B cell (primary cell): Measurements from ENCODE around the gene KHK. TPM values are rescaled to one million over a fixed set of nuclear protein-coding genes. Genes with fewer than 3 reads are reported as not detected.

Experiments
- ATAC-seq: fragments of 200-7000 bp; cut with Tn5 transposase; one replicate; pipeline ENCODE4 v1.10.0; 2021; ENCODE audit warnings: low read depth, mild to moderate bottlenecking, moderate number of reproducible peaks, moderate library complexity
- CTCF ChIA-PET: fragments of 350-600 bp; sonication (Branson Sonifier 250); formaldehyde crosslinking; loops from one replicate; lab custom pipeline; 2021; ENCODE audit warnings: antibody characterized with exemption, inconsistent platforms; lab: Charles Lee
- POLR2A ChIA-PET: fragments of 350-600 bp; sonication (Branson Sonifier 250); formaldehyde crosslinking; loops from one replicate; lab custom pipeline; 2021; ENCODE audit warnings: antibody characterized with exemption; lab: Charles Lee
- DNase-seq: peaks from one replicate; pipeline ENCODE4 v3.0.0; 2013
- H2AFZ ChIP-seq: 2 replicates; pipeline ENCODE4 v1.6.1; 2012; ENCODE audit warnings: mild to moderate bottlenecking, low read depth, low read length; ENCODE audit not compliant: insufficient read depth, poor library complexity, severe bottlenecking
- H3K27ac ChIP-seq, 2 donors: 1 replicate in 1 of 2; 2 replicates in 1 of 2; pipeline ENCODE4 v1.5.1; 2012 to 2013; ENCODE audit warnings: low read length in 2 of 2, mild to moderate bottlenecking in 2 of 2, moderate library complexity in 1 of 2
- H3K27me3 ChIP-seq, 4 experiments: fragments of 200-600 bp in 1 of 4; sonication (generic) in 1 of 4; replicated peaks in 1 of 4; 1 replicate in 2 of 4; 2 replicates in 2 of 4; pipeline versions ENCODE4 v1.6.1 to v1.7.0; 2013 to 2016; ENCODE audit warnings: low read length in 3 of 4, mild to moderate bottlenecking in 2 of 4, mixed read lengths in 1 of 4, moderate library complexity in 1 of 4; ENCODE audit not compliant: insufficient read depth in 4 of 4, control insufficient read depth in 3 of 4; ENCODE audit errors: control extremely low read depth in 1 of 4
- H3K36me3 ChIP-seq, 2 experiments: replicated peaks in 1 of 2; 1 replicate in 1 of 2; 2 replicates in 1 of 2; pipeline versions ENCODE4 v1.6.1 to v1.7.1; 2013; ENCODE audit warnings: low read length in 1 of 2; ENCODE audit not compliant: insufficient read depth in 2 of 2, control insufficient read depth in 1 of 2; ENCODE audit errors: control extremely low read depth in 1 of 2, extremely low read depth in 1 of 2
- H3K4me1 ChIP-seq, 2 donors: fragments of 200-600 bp in 1 of 2; sonication (generic) in 1 of 2; 1 replicate in 1 of 2; 2 replicates in 1 of 2; pipeline versions ENCODE4 v1.5.1 to v1.6.1; 2013 to 2017; ENCODE audit warnings: low read length in 2 of 2; ENCODE audit not compliant: control insufficient read depth in 2 of 2, insufficient read depth in 2 of 2
- H3K4me2 ChIP-seq: replicated peaks from 2 replicates; pipeline ENCODE3; 2012; ENCODE audit warnings: mild to moderate bottlenecking, low read depth, low read length; ENCODE audit not compliant: poor library complexity, severe bottlenecking
- H3K4me3 ChIP-seq, 5 experiments: fragments of 200-600 bp in 1 of 5; sonication (generic) in 1 of 5; 1 replicate in 3 of 5; 2 replicates in 2 of 5; pipeline versions ENCODE4 v1.5.1 to v1.7.0; 2011 to 2016; ENCODE audit warnings: low read length in 4 of 5, mild to moderate bottlenecking in 4 of 5, low read depth in 2 of 5, control low read depth in 1 of 5, moderate library complexity in 1 of 5; ENCODE audit not compliant: insufficient read depth in 1 of 5; ENCODE audit errors: control extremely low read depth in 1 of 5, extremely low read depth in 1 of 5
- H3K79me2 ChIP-seq: fragments of 200-600 bp; sonication (generic); one replicate; pipeline ENCODE4 v1.6.0; 2016; ENCODE audit warnings: low read length; ENCODE audit not compliant: control insufficient read depth, insufficient read depth
- H3K9ac ChIP-seq: fragments of 200-600 bp; sonication (generic); 2 replicates; pipeline ENCODE4 v1.6.1; 2017; ENCODE audit warnings: mild to moderate bottlenecking, low read length, moderate library complexity
- H3K9me3 ChIP-seq, 3 donors: one replicate each; pipeline versions ENCODE4 v1.6.1 to v1.7.1; 2013; ENCODE audit warnings: low read length in 2 of 3; ENCODE audit not compliant: control insufficient read depth in 2 of 3, insufficient read depth in 1 of 3; ENCODE audit errors: control extremely low read depth in 1 of 3
- H4K20me1 ChIP-seq: 2 replicates; pipeline ENCODE4 v1.6.0; 2012; ENCODE audit warnings: mild to moderate bottlenecking, low read length; ENCODE audit not compliant: insufficient read depth, control insufficient read depth, poor library complexity, severe bottlenecking
- H3K27ac Mint-ChIP-seq: one replicate; pipeline ENCODE4 v1.8.0; 2021; ENCODE audit warnings: mixed read lengths
- H3K27me3 Mint-ChIP-seq: one replicate; pipeline ENCODE4 v1.8.0; 2021; ENCODE audit warnings: mixed read lengths
- H3K4me1 Mint-ChIP-seq: one replicate; pipeline ENCODE4 v1.8.0; 2021; ENCODE audit warnings: mixed read lengths
- H3K4me3 Mint-ChIP-seq: one replicate; pipeline ENCODE4 v1.8.0; 2021; ENCODE audit warnings: mixed read lengths
- H3K9me3 Mint-ChIP-seq: one replicate; pipeline ENCODE4 v1.8.0; 2022; ENCODE audit warnings: mixed read lengths; ENCODE audit not compliant: insufficient read depth
- CTCF ChIP-seq: fragments of 200-600 bp; IDR thresholded peaks from one replicate; pipeline ENCODE4 v1.8.0; 2022; ENCODE audit warnings: antibody characterized with exemption, mild to moderate bottlenecking
- EZH2 ChIP-seq: IDR thresholded peaks from 2 replicates; pipeline ENCODE4 v1.6.1; 2012; ENCODE audit warnings: borderline replicate concordance, low read depth, mild to moderate bottlenecking, moderate library complexity, low read length; ENCODE audit not compliant: insufficient read depth, poor library complexity, severe bottlenecking
- WGBS: methylation state at CpG from one replicate; pipeline ENCODE4 v1.1.5; 2013; ENCODE audit warnings: missing lambda C conversion rate; ENCODE audit not compliant: insufficient coverage; 5-methylcytosine and 5-hydroxymethylcytosine counted together
- intact Hi-C: fragments of 100-400 bp; cut with micrococcal nuclease; formaldehyde crosslinking; loops from one replicate; pipeline ENCODE4 v1.10.0; 2022
- polyA plus RNA-seq: library from polyadenylated mRNA; depleted of rRNA; stranded (reverse); fragments of >200 nt; gene quantifications from 2 replicates; pipeline ENCODE4 v1.2.3, GENCODE V29; 2012
- total RNA-seq, 2 donors: library from RNA; stranded (reverse); fragments of 120-200 nt in 1 of 2; gene quantifications; 1 replicate in 1 of 2; 2 replicates in 1 of 2; pipeline versions ENCODE4 v1.2.3 to v1.2.4, GENCODE V29; 2013 to 2022

KHK gene
- total and polyA plus RNA-seq, 2 donors (not counting 1 experiment from before 2014, with no cell fraction given) = 3.3 to 4.0 TPM

DNA sequence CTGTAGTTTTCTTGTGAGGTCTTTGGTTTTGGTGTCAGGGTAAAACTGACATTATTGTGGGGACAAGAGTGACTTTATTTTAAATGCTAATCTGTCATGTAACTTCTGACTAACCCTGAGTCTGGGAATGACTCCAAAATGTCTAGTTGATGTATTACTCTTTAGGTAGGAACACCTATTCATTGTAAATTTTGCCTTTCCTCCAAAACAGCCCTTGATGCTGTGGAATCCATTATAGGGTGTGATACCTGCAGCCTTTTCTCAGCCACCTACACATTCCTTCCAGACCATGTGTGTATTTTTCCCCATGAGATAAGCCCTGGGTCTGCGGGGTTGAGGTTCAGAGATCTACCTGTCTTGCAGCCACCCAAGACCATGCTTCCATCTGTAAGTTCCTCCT is 56.7 kb downstream of the KHK start:
- intact Hi-C loops = no loop called here
- ChIA-PET POLR2A (no interaction called here), CTCF (no interaction called here)
- Histone ChIP-seq H3K4me1 (no peaks in the 10 kb centered on the region), H2AFZ (no peak overlapping the region), H3K27me3 (peaks cover 0 to 8% (median 0%) of the 10 kb centered on the region in 4 experiments), H4K20me1 (no peaks in the 10 kb centered on the region), H3K27ac (no peak overlapping the region), H3K9ac (no peak overlapping the region), H3K4me3 (no peak overlapping the region), H3K9me3 (no peaks in the 10 kb centered on the region), H3K4me2 (no peak overlapping the region), H3K36me3 (no peaks in the 10 kb centered on the region), H3K79me2 (no peaks in the 10 kb centered on the region)
- no peak for DNase-seq
- ATAC-seq = no peak
- peaks cover 27% of the 10 kb centered on the region for H3K27me3 Mint-ChIP-seq
- TF ChIP-seq CTCF = no peak
- TF ChIP-seq EZH2 = no peak
- no peak overlapping the region for H3K27ac Mint-ChIP-seq
- H3K4me3 Mint-ChIP-seq = no peak overlapping the region
- no CpG with 5 or more reads among the region's 1 CpG for WGBS
- no peaks in the 10 kb centered on the region for H3K4me1 Mint-ChIP-seq
- no peaks in the 10 kb centered on the region for H3K9me3 Mint-ChIP-seq

- ChIA-PET POLR2A (no interaction called here), CTCF (no interaction called here)
- Histone ChIP-seq H3K4me2 (no peak overlapping the region), H2AFZ (no peak overlapping the region), H3K27ac (no peak overlapping the region), H3K4me1 (no peaks in the 10 kb centered on the region), H3K9me3 (no peaks in the 10 kb centered on the region), H4K20me1 (no peaks in the 10 kb centered on the region), H3K4me3 (no peak overlapping the region), H3K9ac (no peak overlapping the region), H3K36me3 (no peaks in the 10 kb centered on the region), H3K27me3 (peaks cover 0 to 8% (median 0%) of the 10 kb centered on the region in 4 experiments), H3K79me2 (no peaks in the 10 kb centered on the region)
- ATAC-seq (no peak), DNase-seq (no peak)
- WGBS = 70% methylated on average over 1 of the region's 2 CpGs
- H3K4me1 Mint-ChIP-seq = no peaks in the 10 kb centered on the region
- H3K9me3 Mint-ChIP-seq = no peaks in the 10 kb centered on the region
- H3K27me3 Mint-ChIP-seq = peaks cover 31% of the 10 kb centered on the region
- no peak overlapping the region for H3K27ac Mint-ChIP-seq
- H3K4me3 Mint-ChIP-seq = no peak overlapping the region
- intact Hi-C loops = no loop called here
- TF ChIP-seq CTCF = no peak
- no peak for TF ChIP-seq EZH2
Measured at GRCh38 chr2:27145682-27146081, 59.1 kb downstream of the KHK start.
